ENCODE results near the gene CDK2. TPM values are rescaled to one million over a fixed set of nuclear protein-coding genes. Genes with fewer than 3 reads are reported as not detected.

The CDK2 gene
- total RNA-seq, 4 donors from 2014 or later: 22.1 to 54.4 (median 31.2) TPM

DNA sequence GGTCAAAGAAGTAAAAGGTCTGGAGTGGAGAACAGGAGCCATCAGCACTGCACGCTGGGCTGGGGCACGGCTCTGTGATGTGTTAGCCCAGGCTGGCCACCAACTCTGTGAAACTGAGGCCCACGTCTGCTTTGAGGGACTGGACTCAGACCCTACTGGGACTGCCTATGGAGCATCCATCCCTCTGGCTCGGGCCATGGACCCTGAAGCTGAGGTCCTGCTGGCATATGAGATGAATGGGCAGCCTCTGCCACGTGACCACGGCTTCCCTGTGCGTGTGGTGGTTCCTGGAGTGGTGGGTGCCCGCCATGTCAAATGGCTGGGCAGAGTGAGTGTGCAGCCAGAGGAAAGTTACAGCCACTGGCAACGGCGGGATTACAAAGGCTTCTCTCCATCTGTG, 37.6 kb downstream of the CDK2 start:
- TF ChIP-seq EP300 (IDR thresholded peaks at IDR 0.05) (no peak), POLR2A (IDR thresholded peaks at IDR 0.05) (no peak), POLR2AphosphoS5 (IDR thresholded peaks at IDR 0.05) (no peak)
- TF ChIP-seq, protein P1, sequence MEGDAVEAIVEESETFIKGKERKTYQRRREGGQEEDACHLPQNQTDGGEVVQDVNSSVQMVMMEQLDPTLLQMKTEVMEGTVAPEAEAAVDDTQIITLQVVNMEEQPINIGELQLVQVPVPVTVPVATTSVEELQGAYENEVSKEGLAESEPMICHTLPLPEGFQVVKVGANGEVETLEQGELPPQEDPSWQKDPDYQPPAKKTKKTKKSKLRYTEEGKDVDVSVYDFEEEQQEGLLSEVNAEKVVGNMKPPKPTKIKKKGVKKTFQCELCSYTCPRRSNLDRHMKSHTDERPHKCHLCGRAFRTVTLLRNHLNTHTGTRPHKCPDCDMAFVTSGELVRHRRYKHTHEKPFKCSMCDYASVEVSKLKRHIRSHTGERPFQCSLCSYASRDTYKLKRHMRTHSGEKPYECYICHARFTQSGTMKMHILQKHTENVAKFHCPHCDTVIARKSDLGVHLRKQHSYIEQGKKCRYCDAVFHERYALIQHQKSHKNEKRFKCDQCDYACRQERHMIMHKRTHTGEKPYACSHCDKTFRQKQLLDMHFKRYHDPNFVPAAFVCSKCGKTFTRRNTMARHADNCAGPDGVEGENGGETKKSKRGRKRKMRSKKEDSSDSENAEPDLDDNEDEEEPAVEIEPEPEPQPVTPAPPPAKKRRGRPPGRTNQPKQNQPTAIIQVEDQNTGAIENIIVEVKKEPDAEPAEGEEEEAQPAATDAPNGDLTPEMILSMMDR (IDR thresholded peaks at IDR 0.05): no peak
- H3K4me3 ChIP-seq: no peak overlapping the region
- WGBS, 2 donors (ENCODE audit: low coverage in 1 of 2): no CpG with 5 or more reads among the region's 10 CpGs
- H3K9me3 ChIP-seq: no peaks in the 10 kb centered on the region
- no peak overlapping the region for H3K27ac ChIP-seq
- no peaks in the 10 kb centered on the region for H3K27me3 ChIP-seq
- H3K4me1 ChIP-seq: peaks cover 0 to 23% (median 0%) of the 10 kb centered on the region in 3 donors
- H3K36me3 ChIP-seq: peaks cover 0 to 55% of the 10 kb centered on the region in 2 donors
- no peak for ATAC-seq

DNA sequence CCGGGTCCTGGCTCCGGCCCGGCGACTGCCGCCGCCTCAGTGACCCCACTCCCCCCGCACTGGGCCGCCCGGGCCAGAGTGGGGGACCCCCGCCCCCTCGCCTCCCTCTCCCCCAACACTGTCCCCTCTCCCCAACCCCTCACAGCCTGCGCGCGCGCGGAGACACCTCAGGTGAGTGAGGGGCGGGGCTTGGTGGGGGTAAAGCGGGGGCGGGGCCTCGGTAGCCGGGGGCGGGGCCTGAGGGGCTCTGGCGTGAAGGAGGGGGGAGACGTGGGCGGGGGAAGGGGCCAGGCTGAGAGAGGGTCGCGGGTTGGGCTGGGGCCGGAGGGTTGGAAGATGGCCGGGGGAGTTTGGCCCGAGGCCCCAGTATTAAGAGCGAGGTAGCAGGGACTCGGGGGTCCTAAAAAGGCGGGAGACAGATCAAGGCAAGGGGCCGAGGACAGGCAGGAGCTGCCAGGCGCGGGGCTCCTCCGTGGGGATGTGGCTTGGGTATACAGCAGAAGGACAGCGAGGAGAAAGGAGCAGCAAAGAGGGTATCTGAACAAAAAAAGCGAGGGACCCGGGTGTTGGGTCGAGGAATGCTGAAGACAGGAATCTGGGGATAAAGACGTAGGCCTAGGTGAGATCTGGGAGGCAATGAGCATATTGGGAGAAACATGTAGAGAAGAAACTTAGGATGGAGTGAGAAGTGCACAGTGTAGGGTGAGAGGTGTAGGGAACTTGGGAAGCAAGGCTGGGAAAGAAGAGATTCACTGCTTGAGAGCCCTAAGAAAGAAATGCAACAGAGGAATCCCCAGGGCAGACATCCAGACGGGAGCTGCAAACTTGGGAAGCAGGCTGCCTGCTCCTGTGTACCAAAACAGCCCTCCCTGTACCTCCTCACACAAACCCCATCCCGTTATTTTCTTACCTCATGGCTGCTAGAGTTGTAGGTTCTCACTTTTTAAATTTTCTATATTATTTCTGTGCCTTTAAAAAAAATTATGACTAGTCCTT, 41.2 kb downstream of the CDK2 start:
- H3K4me3 ChIP-seq: peak overlapping the region; percentile 79 to 84
- H3K36me3 ChIP-seq: peaks cover 0 to 37% of the 10 kb centered on the region in 2 donors
- peaks cover 0 to 23% (median 0%) of the 10 kb centered on the region in 3 donors for H3K4me1 ChIP-seq
- no peak for TF ChIP-seq EP300 (IDR thresholded peaks at IDR 0.05)
- TF ChIP-seq, protein P1 (IDR thresholded peaks at IDR 0.05): no peak
- TF ChIP-seq POLR2AphosphoS5 (IDR thresholded peaks at IDR 0.05): no peak
- no peak for TF ChIP-seq POLR2A (IDR thresholded peaks at IDR 0.05)
- H3K27me3 ChIP-seq: no peaks in the 10 kb centered on the region
- peak; percentile 77 for ATAC-seq
- no peaks in the 10 kb centered on the region for H3K9me3 ChIP-seq
- H3K27ac ChIP-seq: peak overlapping the region; percentile 78 to 97 (median 96)
- 0 to 1% methylated on average over 13 to 19 of the region's 44 CpGs for WGBS, 2 donors (ENCODE audit: low coverage in 1 of 2)

DNA sequence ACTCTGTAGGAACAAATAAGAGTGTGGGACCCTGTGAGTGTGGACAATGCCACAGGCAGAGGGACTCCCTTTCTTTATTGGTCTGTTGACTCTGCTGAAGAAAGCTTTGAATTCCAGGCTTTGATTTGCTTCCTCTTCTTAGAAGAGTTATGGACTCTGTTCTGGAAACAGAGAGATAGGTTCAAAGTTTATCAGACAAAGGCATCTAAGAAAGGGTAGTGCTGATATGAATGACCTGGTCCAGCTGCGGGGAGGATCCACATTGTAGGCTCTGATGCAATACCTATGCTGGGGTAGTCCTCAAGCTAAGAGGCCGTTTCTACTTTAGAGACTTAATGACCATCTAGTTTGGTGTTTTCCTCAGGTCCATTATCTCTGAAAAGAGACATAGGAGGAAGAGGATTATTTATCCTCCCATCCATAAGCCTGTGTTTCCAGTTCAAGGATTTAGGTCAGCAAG, 43.5 kb downstream of the CDK2 start:
- TF ChIP-seq POLR2AphosphoS5 (IDR thresholded peaks at IDR 0.05): no peak
- TF ChIP-seq EP300 (IDR thresholded peaks at IDR 0.05): no peak
- H3K4me3 ChIP-seq: no peak overlapping the region
- peaks cover 0 to 24% of the 10 kb centered on the region in 2 donors for H3K36me3 ChIP-seq
- peaks cover 0 to 23% (median 0%) of the 10 kb centered on the region in 3 donors for H3K4me1 ChIP-seq
- no peak overlapping the region for H3K27ac ChIP-seq
- ATAC-seq: no peak
- H3K9me3 ChIP-seq: no peaks in the 10 kb centered on the region
- 67 to 74% methylated on average over 1 to 2 of the region's 2 CpGs for WGBS, 2 donors (ENCODE audit: low coverage in 1 of 2)
- no peaks in the 10 kb centered on the region for H3K27me3 ChIP-seq

DNA sequence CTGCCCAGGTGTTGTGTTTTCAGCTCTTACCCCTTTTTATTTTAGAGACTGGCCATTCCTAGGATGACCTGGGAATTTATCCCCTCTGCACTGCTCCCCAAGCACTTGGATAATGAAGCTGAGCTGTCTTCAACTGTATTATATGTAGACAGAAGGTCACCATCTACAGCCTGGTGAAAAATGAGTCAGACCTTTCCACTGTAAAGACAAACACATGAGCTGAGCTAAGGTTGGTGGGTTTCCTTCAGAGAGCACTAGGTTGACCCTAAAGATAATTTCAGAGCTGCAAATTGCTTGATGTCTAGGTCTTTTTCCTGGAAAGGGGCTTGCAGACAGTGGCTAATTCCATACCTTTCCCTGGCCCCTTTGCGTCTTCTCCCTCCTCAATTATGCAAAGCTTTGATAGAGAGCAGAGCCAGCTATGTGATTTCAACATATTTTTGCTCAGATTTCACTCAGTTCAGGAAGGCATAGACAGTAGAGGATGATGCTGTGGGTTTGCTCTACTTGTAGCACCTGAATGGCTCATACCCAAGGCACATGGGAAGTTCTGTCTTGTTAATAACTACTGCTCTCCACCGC, 45.0 kb downstream of the CDK2 start:
- WGBS, 2 donors (ENCODE audit: low coverage in 1 of 2): 92 to 100% methylated on average over 2 of the region's 2 CpGs
- ATAC-seq: no peak
- Histone ChIP-seq H3K36me3 (peaks cover 0 to 24% of the 10 kb centered on the region in 2 donors), H3K9me3 (no peaks in the 10 kb centered on the region), H3K4me3 (no peak overlapping the region), H3K27ac (no peak overlapping the region), H3K4me1 (peaks cover 0 to 18% (median 0%) of the 10 kb centered on the region in 3 donors), H3K27me3 (no peaks in the 10 kb centered on the region)
- TF ChIP-seq POLR2A (IDR thresholded peaks at IDR 0.05) (no peak), EP300 (IDR thresholded peaks at IDR 0.05) (no peak), POLR2AphosphoS5 (IDR thresholded peaks at IDR 0.05) (no peak)
- TF ChIP-seq, protein P1 (IDR thresholded peaks at IDR 0.05): no peak

DNA sequence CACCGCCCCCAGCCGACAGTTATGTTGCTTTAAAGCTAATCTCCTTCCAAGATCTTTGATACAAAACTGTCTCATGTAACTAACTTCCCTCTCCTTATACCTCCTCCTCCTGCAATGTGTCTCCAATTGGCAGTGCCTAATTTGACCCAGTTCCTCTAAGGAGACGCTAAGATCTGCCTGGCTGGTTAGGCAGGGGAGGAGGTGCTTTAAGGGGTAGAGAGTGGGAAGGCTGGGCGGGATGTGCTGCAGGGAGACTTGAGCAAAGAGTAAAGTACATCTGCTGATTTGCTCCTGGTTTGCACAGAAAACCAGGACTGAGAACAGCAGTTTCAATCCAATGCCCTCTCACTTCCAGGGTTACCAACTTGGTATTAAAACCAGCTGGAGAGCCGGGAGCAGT, 46.9 kb downstream of the CDK2 start:
- no peak overlapping the region for H3K27ac ChIP-seq

More for the DNA sequence above, 46.9 kb downstream of the CDK2 start:
- TF ChIP-seq POLR2AphosphoS5 (IDR thresholded peaks at IDR 0.05) (no peak), POLR2A (IDR thresholded peaks at IDR 0.05) (no peak), EP300 (IDR thresholded peaks at IDR 0.05) (no peak)
- TF ChIP-seq, protein P1 (IDR thresholded peaks at IDR 0.05): no peak
- no peak overlapping the region for H3K4me3 ChIP-seq
- WGBS, 2 donors (ENCODE audit: low coverage in 1 of 2): 60% methylated on average over 1 of the region's 5 CpGs; no CpG with 5 or more reads in 1 of the 2 donors
- no peaks in the 10 kb centered on the region for H3K9me3 ChIP-seq
- no peak for ATAC-seq
- peaks cover 0 to 6% (median 0%) of the 10 kb centered on the region in 3 donors for H3K4me1 ChIP-seq
- H3K27me3 ChIP-seq: no peaks in the 10 kb centered on the region
- peaks cover 0 to 30% of the 10 kb centered on the region in 2 donors for H3K36me3 ChIP-seq

Measured in gastroesophageal sphincter (tissue), 4 donors.